ENCODE data around the gene SH3TC1.
A peak's percentile ranks its signal among the peaks of the same experiment; 100 is the strongest.

Gene SH3TC1

GRCh38 chr4:8201321-8201781 lies 2.3 kb downstream of the SH3TC1 start:
- peak; percentile 54 to 65 for DNase-seq

DNA sequence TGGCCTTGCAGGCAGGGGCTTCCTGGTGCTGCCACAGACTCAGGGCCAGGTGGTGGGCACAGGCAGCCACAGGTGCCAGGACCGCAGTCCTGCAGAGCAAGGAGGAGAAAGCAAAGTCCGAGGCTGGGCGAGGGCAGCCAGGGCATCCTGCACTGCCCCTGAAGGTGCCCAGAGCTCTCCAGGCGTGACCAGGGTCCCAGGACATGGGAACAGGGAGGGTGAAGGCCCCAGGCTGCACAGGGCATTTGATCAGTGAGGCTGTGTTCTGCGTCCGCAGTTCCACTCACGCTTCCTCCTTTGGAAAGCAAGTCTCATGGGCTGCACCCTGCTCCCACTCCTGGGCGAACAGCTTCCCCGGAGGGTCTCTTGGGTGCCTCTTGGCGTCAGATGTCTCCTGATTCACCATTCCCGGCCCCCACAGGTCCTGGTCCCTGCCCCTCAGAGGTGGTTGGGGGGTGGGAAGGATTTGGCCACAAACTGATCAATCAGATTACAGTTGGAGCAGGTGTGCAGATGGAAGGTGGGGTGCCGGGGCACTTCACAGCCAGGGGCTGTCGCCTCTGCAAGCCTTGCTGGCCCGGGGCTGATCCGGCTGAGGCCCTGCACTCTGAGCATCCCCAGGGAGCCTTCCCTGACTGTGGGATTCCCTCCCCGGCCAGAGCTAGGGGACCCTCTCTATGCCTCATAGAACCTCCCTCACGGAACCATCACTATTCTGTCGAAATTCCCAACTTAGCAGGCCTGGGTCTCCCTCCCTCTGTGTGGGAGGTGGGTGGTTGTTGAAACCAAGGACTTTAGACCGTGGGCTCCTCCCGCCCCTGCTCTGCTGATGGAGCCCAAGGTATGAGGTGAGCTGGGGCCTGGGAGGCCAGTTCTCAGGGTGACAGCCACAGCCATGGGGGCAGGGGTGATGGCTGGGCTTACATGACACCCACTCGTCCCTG lies 3.3 kb downstream of the SH3TC1 start:
- DNase-seq, result no peak

DNA sequence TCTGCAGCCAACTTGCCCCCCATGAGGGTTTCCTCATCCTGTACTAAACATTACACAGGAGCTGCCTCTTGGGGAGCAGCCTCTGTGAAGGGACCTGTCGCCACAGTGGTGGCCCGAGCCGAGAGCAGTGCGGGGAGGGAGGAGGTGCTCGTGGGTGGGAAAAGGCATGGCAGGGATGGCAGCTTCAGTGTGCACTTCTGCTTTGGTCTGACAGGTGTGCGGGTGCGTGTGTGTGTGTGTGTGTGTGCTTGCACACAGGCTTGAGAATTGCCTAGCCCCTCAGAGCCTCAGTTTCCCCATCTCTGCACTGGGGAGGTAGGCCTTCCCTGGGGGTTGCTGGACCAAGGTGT lies 3.9 kb downstream of the SH3TC1 start:
- DNase-seq, result no peak

DNA sequence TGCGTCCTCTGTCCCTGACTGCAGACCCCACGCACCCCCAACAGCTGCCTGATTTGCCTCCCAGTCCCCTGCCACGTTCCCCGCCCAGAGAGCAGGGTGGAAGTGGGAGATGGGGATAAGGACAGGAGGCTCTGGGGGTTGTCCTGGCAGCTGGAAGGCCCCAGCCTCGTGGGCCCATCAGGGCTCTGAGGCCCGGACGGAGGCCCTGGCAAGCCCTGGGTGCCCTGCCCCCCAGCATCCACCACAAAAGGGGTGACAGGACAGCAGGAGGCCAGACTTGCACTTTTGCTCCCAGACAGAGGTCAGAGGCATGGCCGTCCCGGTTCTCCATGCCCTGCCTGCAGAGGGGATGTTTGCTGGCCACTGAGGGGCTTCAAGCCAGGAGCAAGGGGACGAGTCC lies 4.7 kb downstream of the SH3TC1 start:
- no peak for DNase-seq

GRCh38 chr4:8204576-8205227 lies 5.6 kb downstream of the SH3TC1 start:
- no peak for DNase-seq

GRCh38 chr4:8205241-8205707 lies 6.2 kb downstream of the SH3TC1 start:
- peak; percentile 20 to 26 for DNase-seq

- DNase-seq, result peak; percentile 34 to 37
Observed at GRCh38 chr4:8205749-8206611, 6.9 kb downstream of the SH3TC1 start.

DNA sequence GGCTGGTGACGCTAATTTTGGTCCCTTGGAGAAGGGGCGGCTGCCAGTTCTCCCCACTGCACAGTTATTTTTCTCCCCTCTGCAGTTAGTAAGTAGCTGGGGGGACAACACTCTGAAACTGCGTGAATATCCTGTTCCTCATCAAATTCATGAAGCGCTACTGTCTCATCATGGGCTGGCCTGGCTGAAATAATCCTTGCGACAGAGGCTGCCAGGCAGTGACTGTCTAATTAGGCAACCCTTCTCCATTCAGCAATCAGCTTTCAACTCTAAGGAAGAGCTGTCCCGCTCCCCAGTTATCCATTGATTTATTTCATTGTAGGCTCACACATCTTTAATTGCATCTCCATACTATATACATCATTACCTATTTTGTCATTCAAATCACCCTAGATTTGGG lies 8.2 kb downstream of the SH3TC1 start:
- DNase-seq, result no peak

DNA sequence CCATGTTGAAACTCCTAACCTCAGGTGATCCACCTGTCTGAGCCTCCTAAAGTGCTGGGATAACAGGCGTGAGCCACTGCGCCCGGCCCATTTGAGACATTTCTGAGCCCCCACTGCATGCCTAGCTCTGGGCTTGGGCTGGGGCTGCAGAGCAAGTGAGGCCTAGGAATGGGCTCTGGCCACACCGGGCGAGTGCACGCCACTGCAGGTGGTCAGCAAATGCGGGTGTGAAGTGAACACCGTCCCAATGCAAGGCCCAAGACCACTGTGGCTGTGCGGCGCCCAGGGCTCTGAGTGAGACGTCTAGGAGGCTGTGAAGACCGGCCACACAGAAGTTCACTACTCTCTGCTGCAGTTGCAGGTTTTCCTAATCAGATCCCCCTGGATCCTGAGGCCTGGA lies 9.5 kb downstream of the SH3TC1 start:
- no peak for DNase-seq

DNA sequence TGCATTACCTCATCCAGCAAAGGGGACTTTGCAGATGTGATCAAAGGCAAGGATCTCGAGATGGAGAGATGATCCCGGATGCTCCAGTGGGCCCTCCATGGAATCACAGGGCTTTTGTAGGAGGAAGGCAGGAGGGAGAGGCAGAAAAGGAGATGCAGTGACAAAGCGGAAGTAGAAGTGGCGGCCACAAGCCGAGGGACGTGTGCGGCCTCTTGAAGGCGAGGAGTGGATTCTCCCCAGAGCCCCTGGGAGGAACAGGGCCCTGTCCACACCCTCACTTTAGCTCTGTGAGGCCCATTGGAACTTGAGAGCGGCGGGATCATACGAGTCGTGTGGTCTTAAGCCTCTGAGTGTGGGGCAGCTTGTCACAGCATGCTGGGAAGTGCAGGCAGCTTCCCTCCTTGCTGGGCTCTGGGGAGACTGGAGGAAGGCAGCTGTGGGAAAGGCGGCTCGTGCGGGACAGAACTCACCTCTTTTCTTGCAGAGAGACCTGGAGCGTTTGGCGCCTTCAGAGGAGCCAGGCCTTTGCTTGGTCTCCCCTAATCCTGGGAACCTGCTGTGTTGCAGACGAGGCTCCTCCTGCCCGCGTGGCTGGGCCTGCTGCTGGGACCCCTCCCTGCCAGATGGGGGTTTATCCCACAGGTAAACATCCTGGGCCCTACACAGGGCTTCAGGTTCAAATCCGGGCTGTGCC lies 10.2 kb downstream of the SH3TC1 start:
- no peak for DNase-seq

GRCh38 chr4:8210010-8210409 lies 10.9 kb downstream of the SH3TC1 start:
- DNase-seq, result no peak

DNA sequence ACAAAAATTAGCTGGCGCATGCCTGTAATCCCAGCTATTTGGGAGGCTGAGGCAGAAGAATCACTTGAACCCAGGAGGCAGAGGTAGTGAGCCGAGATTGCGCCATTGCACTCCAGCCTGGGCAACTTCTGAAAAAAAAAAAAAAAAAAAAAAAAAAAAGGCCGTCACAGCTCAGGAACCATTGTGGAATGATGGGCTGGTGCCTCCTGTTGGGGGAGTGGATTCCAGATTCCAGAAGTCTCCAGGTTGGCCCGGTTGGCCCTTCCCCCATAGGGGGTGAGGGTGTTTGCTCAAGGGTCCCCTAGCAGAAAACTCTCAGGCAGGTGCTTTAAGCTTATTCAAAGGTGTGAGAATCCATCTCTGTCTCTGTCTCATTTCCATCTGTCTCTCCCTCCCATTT lies 11.5 kb downstream of the SH3TC1 start:
- DNase-seq, result no peak

DNA sequence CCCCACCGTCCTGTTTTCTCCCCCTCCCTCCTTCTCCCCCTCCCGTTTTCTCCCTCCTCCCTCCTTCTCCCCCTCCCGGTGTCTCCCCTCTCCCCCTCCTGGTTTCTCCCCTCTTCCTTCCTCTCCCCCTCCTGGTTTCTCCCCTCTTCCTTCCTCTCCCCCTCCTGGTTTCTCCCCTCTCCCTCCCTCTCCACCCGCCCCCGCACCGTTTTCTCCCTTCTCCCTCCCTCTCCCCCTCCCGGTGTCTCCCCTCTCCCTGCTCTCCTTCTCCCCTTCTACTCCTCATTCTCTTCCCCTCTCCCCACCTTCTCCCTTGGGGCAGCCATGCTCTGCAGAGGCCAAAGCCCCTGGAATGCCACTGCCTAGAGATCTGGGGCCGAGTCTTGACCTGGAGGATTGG lies 12.2 kb downstream of the SH3TC1 start:
- DNase-seq, result no peak

- DNase-seq, result no peak
Observed at GRCh38 chr4:8211737-8212581, 12.9 kb downstream of the SH3TC1 start.

GRCh38 chr4:8212622-8213021 lies 13.5 kb downstream of the SH3TC1 start:
- no peak for DNase-seq

DNA sequence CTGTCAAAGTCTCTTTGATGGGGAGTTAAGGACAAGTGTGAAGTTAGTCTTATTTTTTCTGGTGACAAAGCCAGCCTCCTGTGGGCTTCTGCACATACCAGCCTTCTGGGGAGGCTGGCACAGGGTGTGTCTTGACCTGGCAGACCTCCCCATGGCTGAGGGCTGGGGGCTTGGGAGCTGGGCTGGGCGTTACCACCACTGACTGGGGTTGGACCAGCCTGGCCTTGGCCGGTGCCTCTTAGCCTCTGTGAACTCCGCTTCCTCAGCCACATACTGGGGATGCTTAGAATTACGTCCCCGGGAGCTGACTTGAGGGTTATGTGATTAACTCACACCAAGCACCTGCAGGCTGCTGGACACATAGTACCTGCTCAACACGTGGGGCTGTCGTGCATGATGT lies 14.0 kb downstream of the SH3TC1 start:
- DNase-seq, result no peak

- no peak for DNase-seq
Observed at GRCh38 chr4:8214136-8214535, 15.0 kb downstream of the SH3TC1 start.

- DNase-seq, result no peak
Observed at GRCh38 chr4:8215001-8215427, 15.9 kb downstream of the SH3TC1 start.

- no peak for DNase-seq
Observed at GRCh38 chr4:8215641-8216442, 16.8 kb downstream of the SH3TC1 start.

- DNase-seq, result no peak
Observed at GRCh38 chr4:8216443-8217245, 17.6 kb downstream of the SH3TC1 start.
